Activated naive CD4-positive, alpha-beta T cell treated with anti-CD3 and anti-CD28 coated beads, Interleukin-2, amount 10 ng/mL, durations not matched to agents 7 days and 5 days (primary cell): ENCODE data around the gene KIFC1.

Source experiments
- CTCF ChIA-PET: fragments of 350-600 bp; sonication (Branson Sonifier 250); formaldehyde crosslinking; loops from one replicate; lab custom pipeline; 2021; ENCODE audit warnings: antibody characterized with exemption; lab: Charles Lee
- DNase-seq: peaks from one replicate; pipeline ENCODE4 v3.0.0-alpha.2; 2020
- H3K27ac Mint-ChIP-seq: one replicate; pipeline ENCODE4 v1.8.0; 2021; ENCODE audit warnings: mild to moderate bottlenecking, moderate library complexity, mixed read lengths
- H3K27me3 Mint-ChIP-seq: one replicate; pipeline ENCODE4 v1.8.0; 2021; ENCODE audit warnings: mild to moderate bottlenecking, mixed read lengths
- H3K36me3 Mint-ChIP-seq: one replicate; pipeline ENCODE4 v1.8.0; 2021; ENCODE audit warnings: mixed read lengths
- H3K4me1 Mint-ChIP-seq: one replicate; pipeline ENCODE4 v1.8.0; 2021; ENCODE audit warnings: mixed read lengths
- H3K4me3 Mint-ChIP-seq: one replicate; pipeline ENCODE4 v1.8.0; 2021; ENCODE audit warnings: mild to moderate bottlenecking, moderate library complexity, mixed read lengths
- H3K9me3 Mint-ChIP-seq: one replicate; pipeline ENCODE4 v1.8.0; 2021; ENCODE audit warnings: mixed read lengths

KIFC1 gene

DNA sequence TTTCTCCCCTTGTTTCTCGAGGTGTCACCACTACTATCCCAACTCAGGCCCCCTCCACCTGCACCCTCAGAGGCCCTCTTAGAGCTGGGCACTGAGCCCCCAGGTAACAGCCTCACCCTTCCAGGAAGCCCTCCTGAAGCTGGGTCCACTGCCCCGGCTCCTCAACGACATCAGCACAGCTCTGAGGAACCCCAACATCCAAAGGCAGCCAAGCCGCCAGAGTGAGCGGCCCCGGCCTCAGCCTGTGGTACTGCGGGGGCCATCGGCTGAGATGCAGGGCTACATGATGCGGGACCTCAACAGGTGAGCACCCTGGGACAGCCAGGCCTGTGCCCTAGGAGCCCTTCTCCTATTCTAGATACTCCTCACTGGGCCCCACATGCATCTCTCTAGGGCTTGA, 49.8 kb downstream of the KIFC1 start:
- no peak overlapping the region for H3K4me3 Mint-ChIP-seq
- H3K4me1 Mint-ChIP-seq: no peaks in the 10 kb centered on the region
- H3K27ac Mint-ChIP-seq: peak overlapping the region; percentile 26
- no peaks in the 10 kb centered on the region for H3K27me3 Mint-ChIP-seq
- peaks cover 50% of the 10 kb centered on the region for H3K36me3 Mint-ChIP-seq
- DNase-seq: no peak
- CTCF ChIA-PET: interaction anchor here (1.2 kb wide), 1 partner anchor 9 kb away, joined by 3 read pairs; no protein-coding TSS in a partner anchor
- H3K9me3 Mint-ChIP-seq: no peaks in the 10 kb centered on the region

DNA sequence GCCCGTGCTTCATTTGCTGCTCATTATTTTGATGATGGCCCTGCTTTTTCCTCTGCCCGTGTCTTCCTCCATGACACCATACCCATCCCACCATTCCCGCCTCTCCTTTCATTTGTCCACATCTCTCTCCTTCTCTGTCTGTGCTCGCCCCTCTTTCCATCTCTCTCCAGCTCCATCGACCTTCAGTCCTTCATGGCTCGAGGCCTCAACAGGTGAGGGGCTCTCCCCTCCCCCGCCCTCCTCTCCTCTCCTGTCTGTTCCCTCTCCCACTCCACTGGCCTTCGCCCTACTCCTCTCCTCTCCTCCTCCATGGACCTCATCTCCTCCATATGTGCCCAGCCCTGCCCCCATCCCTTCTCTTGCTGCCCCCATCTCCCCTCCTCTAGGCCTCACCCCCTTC, 50.7 kb downstream of the KIFC1 start:
- Mint-ChIP-seq H3K4me3 (no peak overlapping the region), H3K27me3 (no peaks in the 10 kb centered on the region), H3K4me1 (no peaks in the 10 kb centered on the region), H3K36me3 (peaks cover 46% of the 10 kb centered on the region), H3K9me3 (no peaks in the 10 kb centered on the region), H3K27ac (no peak overlapping the region)
- no peak for DNase-seq
- CTCF ChIA-PET: no interaction called here

- no peaks in the 10 kb centered on the region for H3K27me3 Mint-ChIP-seq
- H3K9me3 Mint-ChIP-seq: no peaks in the 10 kb centered on the region
- H3K4me1 Mint-ChIP-seq: no peaks in the 10 kb centered on the region
- H3K27ac Mint-ChIP-seq: peak overlapping the region; percentile 73
- CTCF ChIA-PET: no interaction called here
- H3K36me3 Mint-ChIP-seq: peaks cover 50% of the 10 kb centered on the region
- DNase-seq: no peak
- H3K4me3 Mint-ChIP-seq: no peak overlapping the region
Measured at GRCh38 chr6:33443025-33443424, 51.4 kb downstream of the KIFC1 start.

GRCh38 chr6:33443619-33444504, 52.2 kb downstream of the KIFC1 start:
- Mint-ChIP-seq H3K36me3 (peaks cover 50% of the 10 kb centered on the region), H3K4me1 (no peaks in the 10 kb centered on the region), H3K9me3 (no peaks in the 10 kb centered on the region), H3K27ac (no peak overlapping the region), H3K4me3 (no peak overlapping the region), H3K27me3 (no peaks in the 10 kb centered on the region)
- no peak for DNase-seq
- CTCF ChIA-PET: no interaction called here

DNA sequence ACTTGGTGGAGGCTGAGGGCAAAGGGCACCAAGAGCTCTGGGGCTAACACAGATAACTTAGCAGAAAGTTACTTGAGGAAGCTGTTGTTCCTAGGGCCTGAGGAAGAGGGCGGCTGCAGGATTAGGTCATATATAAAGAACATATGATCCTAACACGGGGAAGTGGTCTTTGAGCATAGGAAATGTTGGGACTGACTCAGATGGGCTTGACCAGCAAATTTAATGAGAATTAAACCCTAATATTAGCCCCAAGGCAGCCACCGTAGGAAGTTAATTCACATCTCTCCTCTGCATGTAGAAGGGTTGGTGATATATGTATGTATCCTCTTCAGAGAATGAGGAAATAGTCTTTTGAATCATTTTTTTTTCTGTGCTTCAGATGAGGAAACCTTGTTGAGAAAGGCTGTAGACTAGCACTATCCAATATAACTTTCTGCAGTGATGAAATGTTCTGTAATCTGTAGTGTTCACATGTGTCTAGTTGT, 53.5 kb downstream of the KIFC1 start:
- peaks cover 51% of the 10 kb centered on the region for H3K36me3 Mint-ChIP-seq
- H3K27me3 Mint-ChIP-seq: no peaks in the 10 kb centered on the region
- DNase-seq: no peak
- CTCF ChIA-PET: no interaction called here
- H3K4me1 Mint-ChIP-seq: no peaks in the 10 kb centered on the region
- no peaks in the 10 kb centered on the region for H3K9me3 Mint-ChIP-seq
- H3K4me3 Mint-ChIP-seq: no peak overlapping the region
- peak overlapping the region; percentile 16 for H3K27ac Mint-ChIP-seq

DNA sequence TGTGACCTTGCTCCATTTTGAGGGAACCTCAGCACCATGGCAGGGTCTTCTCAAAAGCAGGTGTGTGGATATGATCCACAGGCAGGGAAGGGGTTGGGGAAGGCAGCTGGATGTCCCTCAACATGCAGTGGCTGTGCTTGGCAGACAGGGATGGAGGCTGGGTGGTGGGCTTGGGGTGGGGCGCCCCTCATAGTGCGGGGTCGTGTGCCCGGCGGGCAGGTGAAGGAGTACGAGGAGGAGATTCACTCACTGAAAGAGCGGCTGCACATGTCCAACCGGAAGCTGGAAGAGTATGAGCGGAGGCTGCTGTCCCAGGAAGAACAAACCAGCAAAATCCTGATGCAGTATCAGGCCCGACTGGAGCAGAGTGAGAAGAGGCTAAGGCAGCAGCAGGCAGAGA, 54.7 kb downstream of the KIFC1 start:
- Mint-ChIP-seq H3K27me3 (no peaks in the 10 kb centered on the region), H3K4me3 (no peak overlapping the region), H3K4me1 (peaks cover 4% of the 10 kb centered on the region), H3K9me3 (no peaks in the 10 kb centered on the region), H3K36me3 (peaks cover 47% of the 10 kb centered on the region), H3K27ac (peak overlapping the region; percentile 33)
- CTCF ChIA-PET: no interaction called here
- no peak for DNase-seq

GRCh38 chr6:33450434-33450833, 58.8 kb downstream of the KIFC1 start:
- peaks cover 27% of the 10 kb centered on the region for H3K4me1 Mint-ChIP-seq
- H3K27me3 Mint-ChIP-seq: no peaks in the 10 kb centered on the region
- CTCF ChIA-PET: interaction anchor here (1.0 to 1.1 kb wide), 3 partner anchors 9 to 26 kb away, joined by 3 to 4 read pairs (median 3); no protein-coding TSS in a partner anchor
- H3K9me3 Mint-ChIP-seq: no peaks in the 10 kb centered on the region
- no peak for DNase-seq
- H3K4me3 Mint-ChIP-seq: no peak overlapping the region
- H3K36me3 Mint-ChIP-seq: peaks cover 39% of the 10 kb centered on the region
- no peak overlapping the region for H3K27ac Mint-ChIP-seq

DNA sequence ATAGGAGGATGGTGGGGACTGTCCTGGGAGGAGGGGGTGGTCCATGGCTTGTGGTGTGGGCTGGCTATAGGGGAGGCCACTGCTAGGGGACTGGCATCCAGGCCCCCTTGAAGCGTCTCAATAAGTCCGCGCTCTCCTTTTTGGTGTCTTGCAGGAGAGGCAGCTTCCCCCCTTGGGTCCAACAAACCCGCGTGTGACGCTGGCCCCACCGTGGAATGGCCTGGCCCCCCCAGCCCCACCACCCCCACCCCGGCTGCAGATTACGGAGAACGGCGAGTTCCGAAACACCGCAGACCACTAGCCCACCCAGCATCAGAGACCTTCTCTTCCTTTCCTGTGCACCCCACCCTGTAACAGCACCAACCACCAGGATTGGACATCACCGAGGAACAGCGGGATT, 60.0 kb downstream of the KIFC1 start:
- H3K4me1 Mint-ChIP-seq: peaks cover 33% of the 10 kb centered on the region
- peaks cover 37% of the 10 kb centered on the region for H3K36me3 Mint-ChIP-seq
- DNase-seq: no peak
- H3K27me3 Mint-ChIP-seq: no peaks in the 10 kb centered on the region
- no peaks in the 10 kb centered on the region for H3K9me3 Mint-ChIP-seq
- no peak overlapping the region for H3K4me3 Mint-ChIP-seq
- no peak overlapping the region for H3K27ac Mint-ChIP-seq
- CTCF ChIA-PET: no interaction called here

GRCh38 chr6:33452496-33452895, 60.9 kb downstream of the KIFC1 start:
- no peaks in the 10 kb centered on the region for H3K9me3 Mint-ChIP-seq
- H3K4me1 Mint-ChIP-seq: peaks cover 33% of the 10 kb centered on the region
- H3K36me3 Mint-ChIP-seq: peaks cover 40% of the 10 kb centered on the region
- CTCF ChIA-PET: no interaction called here
- H3K27me3 Mint-ChIP-seq: no peaks in the 10 kb centered on the region
- no peak for DNase-seq
- no peak overlapping the region for H3K4me3 Mint-ChIP-seq
- H3K27ac Mint-ChIP-seq: peak overlapping the region; percentile 91

GRCh38 chr6:33453393-33454008, 61.9 kb downstream of the KIFC1 start:
- H3K27me3 Mint-ChIP-seq: no peaks in the 10 kb centered on the region
- no peaks in the 10 kb centered on the region for H3K9me3 Mint-ChIP-seq
- H3K36me3 Mint-ChIP-seq: peaks cover 31% of the 10 kb centered on the region
- peak overlapping the region; percentile 91 for H3K27ac Mint-ChIP-seq
- CTCF ChIA-PET: interaction anchor here (1.5 to 1.8 kb wide), 2 partner anchors 23 to 126 kb away, joined by 5 to 9 read pairs; partner anchors contain the start of gene BAK1
- H3K4me3 Mint-ChIP-seq: peak overlapping the region; percentile 96
- DNase-seq: peak; percentile 24
- H3K4me1 Mint-ChIP-seq: peaks cover 33% of the 10 kb centered on the region

DNA sequence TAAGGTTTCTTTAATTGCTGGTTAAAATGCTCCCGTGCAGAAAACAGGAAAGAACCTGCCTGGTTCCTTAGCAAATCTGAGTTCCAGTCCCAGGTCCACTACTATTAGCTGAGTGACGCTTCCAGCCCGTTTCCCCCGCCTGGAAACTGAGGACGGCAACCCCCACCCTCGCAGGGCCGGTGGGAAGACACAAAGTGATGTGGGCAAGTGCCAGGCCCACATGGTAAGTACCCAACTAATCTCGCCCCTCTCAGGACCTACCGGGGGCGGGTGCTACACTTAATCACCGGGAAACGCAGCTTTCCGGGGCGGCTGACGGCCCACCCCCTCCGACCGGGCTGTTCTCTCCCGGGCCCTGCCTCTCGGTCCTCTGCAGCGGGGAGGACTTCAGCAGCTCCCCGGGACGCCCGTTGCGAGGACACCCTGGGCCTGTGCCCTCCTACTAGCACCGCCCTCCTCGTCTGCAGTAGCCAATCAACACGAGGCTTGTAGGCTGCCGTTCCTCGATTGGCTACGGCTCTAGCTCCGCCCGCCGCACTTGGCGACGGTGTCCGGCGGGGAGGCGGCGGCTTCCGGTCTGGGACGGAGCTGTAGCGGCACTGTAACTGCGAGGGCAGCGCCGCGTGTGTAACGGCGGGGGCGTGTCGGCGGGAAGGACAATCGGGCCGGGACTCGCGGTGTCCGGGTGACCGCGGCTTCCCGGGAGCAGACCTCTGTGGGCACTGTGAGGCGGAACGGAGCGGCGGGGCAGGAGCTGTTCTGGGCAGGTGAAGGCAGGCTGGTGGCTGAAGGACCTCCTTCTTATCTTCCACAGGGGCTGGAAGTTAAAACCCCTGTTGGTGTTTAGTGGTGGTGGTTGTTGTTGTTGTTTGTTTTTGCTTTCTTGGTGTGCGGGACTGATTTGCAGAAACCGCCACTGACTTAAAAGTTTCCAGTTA, 62.7 kb downstream of the KIFC1 start, which contains the start of gene ZBTB9:
TSS of gene ZBTB9 (plus strand) at position 568 of the 938 bp plus-strand sequence. CDS start 525 bp downstream, outside the sequence.
- peak; percentile 98 for DNase-seq
- CTCF ChIA-PET: interaction anchor here (0.6 to 1.8 kb wide), 6 partner anchors 24 to 133 kb away, joined by 3 to 9 read pairs (median 4); partner anchors contain the start of gene BAK1
- H3K9me3 Mint-ChIP-seq: no peaks in the 10 kb centered on the region
- H3K36me3 Mint-ChIP-seq: peaks cover 23% of the 10 kb centered on the region
- H3K27ac Mint-ChIP-seq: peak within 1 kb of the TSS; percentile 91
- H3K4me1 Mint-ChIP-seq: peaks cover 33% of the 10 kb centered on the region
- no peaks in the 10 kb centered on the region for H3K27me3 Mint-ChIP-seq
- H3K4me3 Mint-ChIP-seq: peak within 1 kb of the TSS; percentile 96

- DNase-seq: no peak
- Mint-ChIP-seq H3K27ac (peak overlapping the region; percentile 70), H3K36me3 (peaks cover 22% of the 10 kb centered on the region), H3K4me1 (peaks cover 33% of the 10 kb centered on the region), H3K4me3 (peak overlapping the region; percentile 96), H3K9me3 (no peaks in the 10 kb centered on the region), H3K27me3 (no peaks in the 10 kb centered on the region)
- CTCF ChIA-PET: interaction anchor here (1.3 to 1.8 kb wide), 5 partner anchors 25 to 124 kb away, joined by 3 to 9 read pairs (median 4); partner anchors contain the start of gene BAK1
Measured at GRCh38 chr6:33455051-33455450, 63.4 kb downstream of the KIFC1 start.

DNA sequence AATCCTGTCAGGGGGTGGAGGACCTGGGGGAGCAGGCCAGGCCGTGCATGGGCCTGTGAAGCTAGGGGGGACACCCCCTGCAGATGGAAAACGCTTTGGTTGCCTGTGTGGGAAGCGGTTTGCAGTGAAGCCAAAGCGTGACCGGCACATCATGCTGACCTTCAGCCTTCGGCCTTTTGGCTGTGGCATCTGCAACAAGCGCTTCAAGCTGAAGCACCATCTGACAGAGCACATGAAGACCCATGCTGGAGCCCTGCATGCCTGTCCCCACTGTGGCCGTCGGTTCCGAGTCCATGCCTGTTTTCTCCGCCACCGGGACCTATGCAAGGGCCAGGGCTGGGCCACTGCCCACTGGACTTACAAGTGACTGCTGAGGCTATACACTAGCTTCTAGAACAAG, 64.5 kb downstream of the KIFC1 start:
- peak overlapping the region; percentile 96 for H3K4me3 Mint-ChIP-seq
- CTCF ChIA-PET: no interaction called here
- H3K27me3 Mint-ChIP-seq: no peaks in the 10 kb centered on the region

More for the DNA sequence above, 64.5 kb downstream of the KIFC1 start:
- H3K27ac Mint-ChIP-seq: no peak overlapping the region
- no peak for DNase-seq
- no peaks in the 10 kb centered on the region for H3K9me3 Mint-ChIP-seq
- peaks cover 22% of the 10 kb centered on the region for H3K36me3 Mint-ChIP-seq
- H3K4me1 Mint-ChIP-seq: peaks cover 30% of the 10 kb centered on the region
